OCI-LY1 (cell line): ENCODE results near the gene HSD3B2.

Experiments
- CTCF ChIP-seq: fragments of 200-600 bp; sonication (generic), shearing (Covaris generic); IDR thresholded peaks from 2 replicates; pipeline ENCODE4 v1.5.1; 2017; ENCODE audit warnings: mild to moderate bottlenecking, antibody characterized with exemption, low read length, moderate library complexity, mixed read lengths
- EZH2 ChIP-seq: fragments of 200-600 bp; sonication (generic), shearing (Covaris generic); IDR thresholded peaks from 2 replicates; pipeline ENCODE4 v1.8.0; 2017; ENCODE audit warnings: borderline replicate concordance, mixed run types, mild to moderate bottlenecking, antibody characterized with exemption, low read length, moderate library complexity, mixed read lengths

GRCh38 chr1:119380304-119380703, 34.6 kb upstream of the HSD3B2 start:
- no peak for TF ChIP-seq CTCF
- TF ChIP-seq EZH2: no peak
